GM18519 (cell line): ENCODE results near the gene EPPIN.
"Not testable (repeated sequence)": the region's sequence is repeated elsewhere in the genome, so short reads cannot be mapped to it uniquely, and the experiment has no call there.

Source experiments
- ATAC-seq: cut with Tn5 transposase; IDR thresholded peaks from one replicate; pipeline ENCODE4 v1.9.1; 2021; ENCODE audit warnings: mild to moderate bottlenecking, moderate library complexity; ENCODE audit not compliant: unreplicated experiment, low FRiP score

EPPIN gene

GRCh38 chr20:45547206-45547770, at the start of gene EPPIN:
Gene EPPIN, minus strand, starts transcription at chr20:45547401. Its CDS starts 44 bp downstream, at chr20:45547357.
- ATAC-seq: no peak

- ATAC-seq: no peak
These were observed 48.0 kb upstream of the EPPIN start for GRCh38 chr20:45595235-45595634.

GRCh38 chr20:45593498-45593897, 46.3 kb upstream of the EPPIN start:
- no peak for ATAC-seq

DNA sequence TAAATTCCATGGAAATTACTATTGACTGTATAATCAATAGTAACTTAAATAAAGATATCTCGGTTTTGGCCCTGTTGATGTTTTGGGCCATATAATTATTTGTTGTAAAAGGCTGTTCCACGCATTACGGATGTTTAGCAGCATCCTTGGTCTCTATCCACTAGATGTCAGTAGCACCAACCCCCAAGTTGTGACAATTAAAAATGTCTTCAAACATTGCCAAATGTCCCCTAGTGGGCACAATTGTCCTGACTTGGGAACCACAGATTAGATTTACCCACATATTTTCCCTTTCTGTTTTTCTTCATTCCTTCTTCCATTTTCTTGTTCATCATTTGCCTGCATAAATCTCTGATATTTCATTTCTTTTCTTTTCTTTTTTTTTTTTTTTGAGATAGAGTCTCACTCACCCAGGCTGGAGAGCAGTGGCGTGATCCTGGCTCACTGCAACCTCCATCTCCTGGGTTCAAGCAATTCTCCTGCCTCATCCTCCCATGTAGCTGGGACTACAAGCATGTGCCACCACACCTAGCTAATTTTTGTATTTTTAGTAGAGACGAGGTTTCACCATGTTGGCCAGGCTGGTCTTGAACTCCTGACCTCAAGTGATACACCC, 45.5 kb upstream of the EPPIN start:
- ATAC-seq: no peak

DNA sequence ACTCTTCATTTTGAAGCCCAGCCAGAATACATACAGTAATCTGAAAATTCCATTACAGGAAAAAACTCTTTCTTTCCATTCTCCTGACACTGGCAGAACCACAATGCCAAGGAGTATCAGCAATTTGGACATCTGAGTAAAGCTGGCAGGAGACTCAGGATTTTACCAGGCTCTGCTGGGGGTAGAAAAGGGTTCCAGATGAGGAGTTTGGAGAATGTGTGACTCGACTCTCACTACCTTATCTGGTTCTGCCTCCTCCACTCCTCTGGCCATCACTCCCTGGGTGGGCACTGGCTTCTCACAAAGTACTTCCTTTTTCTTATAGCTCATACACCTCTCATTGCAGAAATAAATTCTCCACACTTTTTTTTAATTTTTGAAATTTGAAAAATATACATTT, 42.5 kb upstream of the EPPIN start:
- no peak for ATAC-seq

DNA sequence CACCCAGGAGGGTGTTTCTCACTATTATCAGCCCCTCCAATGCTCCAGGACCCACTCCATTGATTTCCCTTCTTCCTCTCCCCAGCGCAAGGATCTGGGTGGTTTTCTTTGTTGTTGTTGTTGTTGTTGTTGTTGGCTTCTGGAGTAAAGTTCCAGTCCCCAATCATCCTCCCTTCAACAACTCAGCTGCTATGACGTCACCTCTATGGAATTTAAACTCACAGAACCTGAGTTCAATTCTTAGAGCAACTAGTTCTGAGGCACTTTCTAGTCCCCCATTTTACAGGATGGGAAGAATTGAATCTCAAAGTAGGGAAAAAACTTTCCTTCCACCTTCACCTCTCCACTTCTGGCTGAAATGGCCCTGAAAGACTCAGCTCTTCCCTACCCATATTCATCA, 41.6 kb upstream of the EPPIN start:
- no peak for ATAC-seq

DNA sequence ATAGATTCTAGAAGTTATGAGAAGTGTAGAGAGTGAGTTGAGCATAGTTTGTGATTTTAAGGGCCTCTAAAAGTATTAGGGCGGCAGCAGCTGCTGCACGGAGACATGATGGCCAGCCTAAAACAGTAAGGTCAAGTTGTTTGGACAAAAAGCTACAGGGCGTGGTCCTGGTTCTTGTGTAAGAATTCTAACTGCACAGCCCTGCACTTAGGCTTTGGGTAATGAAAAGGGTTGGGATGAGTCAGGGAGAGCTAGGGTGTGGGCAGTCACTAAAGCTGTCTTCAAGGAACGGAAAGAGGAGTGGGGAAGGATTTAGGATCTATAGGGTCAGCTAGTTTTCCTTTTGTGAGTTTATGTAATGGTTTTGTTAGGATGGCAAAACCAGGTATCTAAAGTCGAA, 38.8 kb upstream of the EPPIN start:
- ATAC-seq: not testable (repeated sequence)

GRCh38 chr20:45584294-45584693, 37.1 kb upstream of the EPPIN start:
- ATAC-seq: not testable (repeated sequence)

GRCh38 chr20:45583502-45583901, 36.3 kb upstream of the EPPIN start:
- ATAC-seq: no peak

- ATAC-seq: no peak
These were observed 34.5 kb upstream of the EPPIN start for GRCh38 chr20:45581702-45582101.

- ATAC-seq: no peak
These were observed 32.0 kb upstream of the EPPIN start, which contains the start of gene WFDC8 for GRCh38 chr20:45579184-45579583. Gene WFDC8, minus strand, starts transcription at chr20:45579284. Its CDS starts 37 bp downstream, at chr20:45579247.

DNA sequence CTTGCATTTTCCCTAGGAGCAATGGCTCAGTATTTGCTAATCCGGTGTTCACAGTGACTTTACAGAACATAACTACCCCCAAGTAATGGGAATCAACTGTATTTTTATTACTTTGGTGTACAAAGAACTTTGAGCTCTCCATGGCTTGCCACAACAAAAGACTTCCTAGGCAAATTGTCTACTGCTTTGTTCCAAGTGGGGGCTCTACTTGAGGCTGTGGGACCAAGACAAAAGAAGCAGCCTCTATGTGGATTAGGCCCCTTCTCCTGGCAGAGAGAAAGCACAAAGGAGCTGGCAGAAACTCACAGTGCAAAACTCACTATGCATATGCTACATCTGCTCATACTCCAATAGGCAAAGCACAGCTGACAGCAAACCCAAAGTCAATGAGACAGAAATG, 31.0 kb upstream of the EPPIN start:
- no peak for ATAC-seq

GRCh38 chr20:45576995-45577394, 29.8 kb upstream of the EPPIN start:
- ATAC-seq: no peak

DNA sequence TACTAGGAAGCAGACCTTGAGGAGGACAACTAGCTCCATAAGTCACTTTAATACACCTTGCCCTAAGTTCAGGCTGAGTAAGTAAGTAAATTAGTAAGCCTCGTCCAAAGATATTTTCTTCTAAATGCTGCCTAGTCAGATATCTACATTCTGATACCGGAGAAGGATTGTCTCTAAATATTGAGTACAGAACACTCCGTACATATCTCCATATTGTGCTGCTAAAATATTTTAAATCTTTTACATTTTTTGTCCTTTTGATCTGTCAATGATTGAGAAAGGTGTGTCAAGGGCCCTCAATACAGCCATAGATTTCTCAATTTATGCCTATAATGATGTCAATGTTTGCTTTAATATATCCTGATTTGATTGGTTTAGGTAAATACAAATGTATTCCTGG, 28.7 kb upstream of the EPPIN start:
- no peak for ATAC-seq

DNA sequence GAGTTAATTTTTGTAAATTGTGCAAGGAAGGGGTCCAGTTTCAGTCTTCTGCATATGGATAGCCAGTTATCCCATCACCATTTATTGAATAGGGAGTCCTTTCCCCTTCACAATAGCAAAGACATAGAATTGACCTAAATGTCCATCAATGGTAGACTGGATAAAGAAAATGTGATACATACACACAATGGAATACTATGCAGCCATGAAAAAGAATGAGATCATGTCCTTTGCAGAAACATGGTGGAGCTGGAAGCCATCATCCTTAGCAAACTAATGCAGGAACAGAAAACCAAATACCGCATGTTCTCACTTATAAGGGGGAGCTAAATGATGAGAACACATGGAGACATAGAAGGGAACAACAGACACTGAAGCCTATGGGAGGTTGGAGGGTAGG, 22.4 kb upstream of the EPPIN start:
- ATAC-seq: not testable (repeated sequence)

DNA sequence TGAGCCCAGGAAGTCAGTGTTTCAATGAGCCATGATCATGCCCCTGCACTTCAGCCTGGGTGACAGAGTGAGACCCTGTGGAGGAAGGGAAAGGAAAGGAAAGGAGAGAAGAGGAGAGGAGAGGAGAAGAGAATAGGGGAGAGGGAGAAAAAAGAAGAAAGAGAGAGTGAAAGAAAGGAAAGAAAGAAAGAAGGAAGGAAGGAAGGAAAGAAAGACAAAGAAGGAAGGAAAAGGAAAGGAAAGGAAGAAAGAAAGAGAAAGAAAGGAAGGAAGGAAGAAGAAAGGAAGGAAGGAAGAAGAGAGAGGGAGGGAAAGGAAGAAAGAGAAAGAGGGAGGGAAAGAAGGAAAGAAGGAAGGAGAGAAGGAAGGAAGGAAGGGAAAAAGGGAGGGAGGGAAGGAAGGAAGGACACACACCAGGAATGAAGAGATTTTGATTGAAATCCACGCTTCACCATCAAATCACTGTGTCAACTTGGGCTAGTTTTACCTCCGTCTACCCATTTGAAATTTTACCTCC, 17.6 kb upstream of the EPPIN start:
- no peak for ATAC-seq

DNA sequence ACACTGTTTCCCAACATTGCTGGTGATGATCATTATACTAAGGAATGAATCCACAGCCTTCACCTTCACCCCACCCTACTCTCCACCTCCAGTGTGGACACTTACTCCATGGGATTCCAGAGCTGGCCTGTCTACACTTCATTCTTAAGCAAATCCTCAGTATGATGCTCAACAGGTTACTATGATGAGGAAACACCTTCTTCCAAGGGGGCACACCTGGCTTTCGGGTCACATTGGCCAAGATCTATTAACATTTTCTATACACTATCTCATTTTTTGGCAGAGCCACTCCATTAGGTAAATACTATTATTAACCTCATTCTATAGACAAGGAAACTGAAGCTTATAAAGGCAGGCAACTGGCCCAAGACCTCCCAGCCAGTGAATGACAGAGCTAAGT, 8.0 kb upstream of the EPPIN start:
- ATAC-seq: no peak

DNA sequence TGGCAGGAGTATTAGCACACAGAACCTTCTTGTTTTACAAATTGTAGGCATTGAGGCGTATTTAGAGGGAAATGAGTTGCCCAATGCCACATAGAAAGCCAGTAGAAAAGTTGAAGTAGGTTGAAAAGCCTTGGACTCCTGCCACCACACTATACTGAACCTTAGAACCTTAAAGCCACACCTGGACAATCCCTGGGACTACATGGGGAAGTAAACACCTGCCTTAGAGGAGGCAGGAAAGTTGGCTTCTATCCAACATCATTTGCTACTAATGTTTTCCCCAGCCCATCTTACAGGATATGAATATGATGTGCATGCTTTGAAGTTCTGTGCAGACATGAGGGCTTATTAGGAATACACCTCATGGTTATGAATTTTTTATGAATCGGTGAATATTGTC, 5.3 kb upstream of the EPPIN start:
- no peak for ATAC-seq

GRCh38 chr20:45550765-45551164, 3.6 kb upstream of the EPPIN start:
- no peak for ATAC-seq

DNA sequence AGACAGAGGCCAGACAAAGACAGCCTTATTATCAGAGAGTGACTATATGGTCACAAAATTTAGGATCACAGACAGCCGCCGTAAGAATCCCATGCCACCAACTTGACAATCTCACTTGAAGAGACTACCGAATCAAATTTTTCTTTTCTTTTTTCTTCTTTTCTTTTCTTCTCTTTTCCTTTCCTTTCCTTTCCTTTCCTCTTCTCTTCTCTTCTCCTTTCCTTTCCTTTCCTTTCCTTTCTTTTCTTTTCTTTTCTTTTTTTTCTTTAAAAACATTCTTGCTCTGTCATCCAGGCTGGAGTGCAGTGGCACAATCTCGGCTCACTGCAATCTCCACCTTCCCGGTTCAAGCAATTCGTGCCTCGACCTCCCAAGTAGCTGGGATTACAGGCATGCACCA, 1.2 kb upstream of the EPPIN start:
- no peak for ATAC-seq

GRCh38 chr20:45545754-45546453, 1.3 kb downstream of the EPPIN start:
- no peak for ATAC-seq

- ATAC-seq: no peak
These were observed 1.9 kb downstream of the EPPIN start for GRCh38 chr20:45545351-45545750.
